ENCODE data around the gene NTN5.
A peak's percentile ranks its signal among the peaks of the same experiment; 100 is the strongest.

The NTN5 gene

DNA sequence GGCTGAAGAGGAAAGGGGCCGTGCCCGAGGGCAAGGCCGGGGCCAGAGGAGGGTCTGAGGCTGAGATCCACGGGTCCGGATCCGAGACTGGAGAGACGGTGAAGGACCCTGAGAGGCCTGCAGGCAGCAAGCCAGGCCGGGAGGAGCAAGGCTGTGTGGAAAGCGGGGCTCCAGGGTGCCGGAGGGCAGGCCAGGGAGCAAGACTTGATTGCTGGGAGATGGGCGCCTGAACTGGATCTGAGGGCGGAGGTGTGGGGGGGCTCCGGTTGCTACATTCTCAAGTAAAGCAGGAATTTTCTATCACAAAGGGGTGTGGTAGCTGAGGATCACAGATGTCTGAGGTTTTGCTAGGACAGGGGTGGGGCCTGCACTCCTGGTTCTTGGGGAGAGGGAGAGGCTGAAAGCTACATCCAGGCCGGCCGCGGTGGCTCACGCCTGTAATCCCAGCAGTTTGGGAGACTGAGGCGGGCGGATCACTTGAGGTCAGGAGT, 42.9 kb upstream of the NTN5 start:
- peaks cover 16% of the 10 kb centered on the region for H3K4me1 ChIP-seq (ENCODE audit: control insufficient read depth, insufficient read depth, low read length, poor library complexity, severe bottlenecking)
- no peaks in the 10 kb centered on the region for H3K36me3 ChIP-seq (ENCODE audit: control insufficient read depth, insufficient read depth, low read length)
- no peak overlapping the region for H3K4me3 ChIP-seq (ENCODE audit: insufficient read depth, low read depth, low read length, poor library complexity, severe bottlenecking)
- no peak for DNase-seq
- no peak overlapping the region for H3K27ac ChIP-seq (ENCODE audit: insufficient read depth, low read length, poor library complexity, severe bottlenecking)
- no peaks in the 10 kb centered on the region for H3K27me3 ChIP-seq (replicated peaks; ENCODE audit: control insufficient read depth, insufficient read depth, low read length, poor library complexity, severe bottlenecking)
- no peaks in the 10 kb centered on the region for H3K9me3 ChIP-seq (ENCODE audit: control insufficient read depth, low read length)

GRCh38 chr19:48714759-48715675, 42.2 kb upstream of the NTN5 start:
- Histone ChIP-seq H3K27me3 (replicated peaks; ENCODE audit: control insufficient read depth, insufficient read depth, low read length, poor library complexity, severe bottlenecking) (no peaks in the 10 kb centered on the region), H3K4me3 (ENCODE audit: insufficient read depth, low read depth, low read length, poor library complexity, severe bottlenecking) (peak overlapping the region; percentile 89), H3K36me3 (ENCODE audit: control insufficient read depth, insufficient read depth, low read length) (no peaks in the 10 kb centered on the region), H3K4me1 (ENCODE audit: control insufficient read depth, insufficient read depth, low read length, poor library complexity, severe bottlenecking) (peaks cover 16% of the 10 kb centered on the region), H3K27ac (ENCODE audit: insufficient read depth, low read length, poor library complexity, severe bottlenecking) (peak overlapping the region; percentile 69), H3K9me3 (ENCODE audit: control insufficient read depth, low read length) (no peaks in the 10 kb centered on the region)
- no peak for DNase-seq

DNA sequence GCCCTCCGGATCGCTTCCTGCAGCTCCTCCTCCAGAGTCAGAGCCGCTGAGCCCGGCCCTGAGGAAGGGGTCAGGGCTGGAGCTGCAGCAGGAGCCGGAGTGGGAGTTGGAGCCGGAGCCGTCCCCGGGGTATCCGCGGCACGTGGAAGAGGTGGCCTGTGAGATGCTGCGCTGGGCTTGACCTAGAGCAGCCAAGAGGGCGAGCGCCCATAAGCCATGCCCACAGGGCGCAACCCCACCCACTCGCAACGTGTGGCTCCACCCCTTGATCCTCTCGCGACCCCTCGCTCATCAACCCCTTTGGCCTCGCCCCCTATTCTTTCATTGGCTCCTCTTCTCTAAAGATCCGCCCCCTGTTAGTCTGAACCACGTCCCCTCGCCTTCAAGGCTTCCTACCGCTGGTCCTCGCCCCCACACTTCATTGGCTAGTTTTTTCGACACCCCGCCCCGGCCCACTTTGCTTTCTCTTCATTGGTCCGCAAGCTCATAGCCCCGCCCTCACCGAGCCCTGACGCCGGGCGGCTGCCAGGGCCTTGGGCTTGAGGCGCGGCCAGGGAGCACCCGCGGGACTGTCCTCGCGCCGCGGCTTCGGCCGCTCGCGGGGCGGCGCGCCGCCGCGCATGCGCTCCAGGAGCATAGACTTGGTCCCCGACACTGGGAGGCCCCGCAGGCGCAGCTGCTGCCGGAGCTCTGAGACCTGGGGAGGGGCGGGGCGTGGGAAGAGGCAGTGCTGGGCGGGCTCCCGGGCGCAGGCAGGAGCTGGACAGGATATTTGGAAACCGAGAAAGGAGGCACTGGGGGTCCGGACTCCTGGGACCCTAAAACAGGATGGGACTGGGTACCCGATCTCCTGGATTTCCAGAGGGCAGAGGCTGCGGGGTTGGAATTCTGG, 41.3 kb upstream of the NTN5 start:
- H3K4me3 ChIP-seq (ENCODE audit: insufficient read depth, low read depth, low read length, poor library complexity, severe bottlenecking), result peak overlapping the region; percentile 89
- no peaks in the 10 kb centered on the region for H3K36me3 ChIP-seq (ENCODE audit: control insufficient read depth, insufficient read depth, low read length)
- H3K27ac ChIP-seq (ENCODE audit: insufficient read depth, low read length, poor library complexity, severe bottlenecking), result peak overlapping the region; percentile 69
- no peaks in the 10 kb centered on the region for H3K9me3 ChIP-seq (ENCODE audit: control insufficient read depth, low read length)
- DNase-seq, result peak; percentile 94 to 96 (median 96)
- peaks cover 16% of the 10 kb centered on the region for H3K4me1 ChIP-seq (ENCODE audit: control insufficient read depth, insufficient read depth, low read length, poor library complexity, severe bottlenecking)
- H3K27me3 ChIP-seq (replicated peaks; ENCODE audit: control insufficient read depth, insufficient read depth, low read length, poor library complexity, severe bottlenecking), result no peaks in the 10 kb centered on the region

GRCh38 chr19:48713041-48713863, 40.4 kb upstream of the NTN5 start:
- H3K27me3 ChIP-seq (replicated peaks; ENCODE audit: control insufficient read depth, insufficient read depth, low read length, poor library complexity, severe bottlenecking), result no peaks in the 10 kb centered on the region
- no peak for DNase-seq
- H3K36me3 ChIP-seq (ENCODE audit: control insufficient read depth, insufficient read depth, low read length), result no peaks in the 10 kb centered on the region
- no peaks in the 10 kb centered on the region for H3K9me3 ChIP-seq (ENCODE audit: control insufficient read depth, low read length)
- H3K27ac ChIP-seq (ENCODE audit: insufficient read depth, low read length, poor library complexity, severe bottlenecking), result peak overlapping the region; percentile 56
- H3K4me1 ChIP-seq (ENCODE audit: control insufficient read depth, insufficient read depth, low read length, poor library complexity, severe bottlenecking), result peaks cover 16% of the 10 kb centered on the region
- peak overlapping the region; percentile 89 for H3K4me3 ChIP-seq (ENCODE audit: insufficient read depth, low read depth, low read length, poor library complexity, severe bottlenecking)

DNA sequence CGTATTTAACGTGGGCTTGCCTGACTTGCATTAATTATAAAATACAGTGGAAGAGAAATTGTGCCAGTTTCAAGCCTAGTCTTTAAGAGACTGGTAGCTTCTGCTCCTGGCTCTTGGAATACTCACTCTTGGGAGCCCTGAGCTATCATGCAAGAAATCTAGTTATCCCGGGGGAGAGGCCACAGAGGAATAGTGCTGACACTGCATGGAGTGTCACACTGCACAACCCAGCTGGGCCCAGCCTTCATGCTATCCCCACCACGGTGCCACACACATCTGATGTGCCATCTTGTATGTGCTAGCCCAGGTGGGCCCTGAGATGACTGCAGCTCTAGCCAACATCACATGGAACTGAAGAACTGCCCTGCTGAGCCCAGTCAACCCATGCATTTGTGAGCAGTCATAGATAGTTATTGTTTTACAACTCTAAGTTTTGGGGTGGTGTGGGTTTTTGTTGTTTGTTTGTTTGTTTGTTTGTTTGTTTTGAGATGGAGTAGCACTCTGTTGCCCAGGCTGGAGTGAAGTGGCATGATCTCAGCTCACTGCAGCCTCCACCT, 38.4 kb upstream of the NTN5 start:
- Histone ChIP-seq H3K4me1 (ENCODE audit: control insufficient read depth, insufficient read depth, low read length, poor library complexity, severe bottlenecking) (peaks cover 16% of the 10 kb centered on the region), H3K27me3 (replicated peaks; ENCODE audit: control insufficient read depth, insufficient read depth, low read length, poor library complexity, severe bottlenecking) (no peaks in the 10 kb centered on the region), H3K9me3 (ENCODE audit: control insufficient read depth, low read length) (no peaks in the 10 kb centered on the region), H3K27ac (ENCODE audit: insufficient read depth, low read length, poor library complexity, severe bottlenecking) (no peak overlapping the region), H3K4me3 (ENCODE audit: insufficient read depth, low read depth, low read length, poor library complexity, severe bottlenecking) (no peak overlapping the region), H3K36me3 (ENCODE audit: control insufficient read depth, insufficient read depth, low read length) (no peaks in the 10 kb centered on the region)
- DNase-seq, result no peak

- no peak for DNase-seq
- Histone ChIP-seq H3K9me3 (ENCODE audit: control insufficient read depth, low read length) (no peaks in the 10 kb centered on the region), H3K27ac (ENCODE audit: insufficient read depth, low read length, poor library complexity, severe bottlenecking) (no peak overlapping the region), H3K27me3 (replicated peaks; ENCODE audit: control insufficient read depth, insufficient read depth, low read length, poor library complexity, severe bottlenecking) (no peaks in the 10 kb centered on the region), H3K4me1 (ENCODE audit: control insufficient read depth, insufficient read depth, low read length, poor library complexity, severe bottlenecking) (peaks cover 6% of the 10 kb centered on the region), H3K4me3 (ENCODE audit: insufficient read depth, low read depth, low read length, poor library complexity, severe bottlenecking) (no peak overlapping the region), H3K36me3 (ENCODE audit: control insufficient read depth, insufficient read depth, low read length) (no peaks in the 10 kb centered on the region)
Observed at GRCh38 chr19:48708471-48708870, 35.7 kb upstream of the NTN5 start.

DNA sequence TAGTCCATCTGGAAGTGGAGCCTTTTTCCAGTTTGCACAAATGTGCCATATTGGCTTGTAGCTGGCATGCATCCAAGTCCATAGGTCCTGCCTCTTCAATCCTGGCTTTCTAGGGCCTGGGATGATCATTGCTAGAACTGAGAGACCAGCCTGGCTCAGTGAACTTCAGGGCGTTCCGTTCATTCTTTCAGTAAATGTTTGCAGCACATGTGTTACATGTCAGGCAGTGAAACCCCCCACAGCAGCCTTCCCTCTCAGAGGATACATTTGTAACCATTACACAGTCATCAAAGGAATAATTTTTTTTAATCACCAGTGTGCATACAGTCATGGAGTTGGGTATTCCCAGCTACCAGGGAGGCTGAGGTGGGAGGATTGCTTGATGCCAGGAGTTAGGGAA, 32.6 kb upstream of the NTN5 start:
- Histone ChIP-seq H3K27ac (ENCODE audit: insufficient read depth, low read length, poor library complexity, severe bottlenecking) (no peak overlapping the region), H3K27me3 (replicated peaks; ENCODE audit: control insufficient read depth, insufficient read depth, low read length, poor library complexity, severe bottlenecking) (no peaks in the 10 kb centered on the region), H3K4me1 (ENCODE audit: control insufficient read depth, insufficient read depth, low read length, poor library complexity, severe bottlenecking) (no peaks in the 10 kb centered on the region), H3K4me3 (ENCODE audit: insufficient read depth, low read depth, low read length, poor library complexity, severe bottlenecking) (no peak overlapping the region), H3K9me3 (ENCODE audit: control insufficient read depth, low read length) (no peaks in the 10 kb centered on the region), H3K36me3 (ENCODE audit: control insufficient read depth, insufficient read depth, low read length) (no peaks in the 10 kb centered on the region)
- DNase-seq, result no peak

DNA sequence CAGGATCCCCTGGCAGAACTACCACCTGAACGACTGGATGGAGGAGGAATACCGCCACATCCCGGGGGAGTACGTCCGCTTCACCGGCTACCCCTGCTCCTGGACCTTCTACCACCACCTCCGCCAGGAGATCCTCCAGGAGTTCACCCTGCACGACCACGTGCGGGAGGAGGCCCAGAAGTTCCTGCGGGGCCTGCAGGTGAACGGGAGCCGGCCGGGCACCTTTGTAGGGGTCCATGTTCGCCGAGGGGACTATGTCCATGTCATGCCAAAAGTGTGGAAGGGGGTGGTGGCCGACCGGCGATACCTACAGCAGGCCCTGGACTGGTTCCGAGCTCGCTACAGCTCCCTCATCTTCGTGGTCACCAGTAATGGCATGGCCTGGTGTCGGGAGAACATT, 30.5 kb upstream of the NTN5 start:
- H3K9me3 ChIP-seq (ENCODE audit: control insufficient read depth, low read length), result no peaks in the 10 kb centered on the region
- H3K4me3 ChIP-seq (ENCODE audit: insufficient read depth, low read depth, low read length, poor library complexity, severe bottlenecking), result no peak overlapping the region
- no peaks in the 10 kb centered on the region for H3K36me3 ChIP-seq (ENCODE audit: control insufficient read depth, insufficient read depth, low read length)
- no peaks in the 10 kb centered on the region for H3K4me1 ChIP-seq (ENCODE audit: control insufficient read depth, insufficient read depth, low read length, poor library complexity, severe bottlenecking)
- H3K27ac ChIP-seq (ENCODE audit: insufficient read depth, low read length, poor library complexity, severe bottlenecking), result no peak overlapping the region
- DNase-seq, result no peak
- H3K27me3 ChIP-seq (replicated peaks; ENCODE audit: control insufficient read depth, insufficient read depth, low read length, poor library complexity, severe bottlenecking), result no peaks in the 10 kb centered on the region

DNA sequence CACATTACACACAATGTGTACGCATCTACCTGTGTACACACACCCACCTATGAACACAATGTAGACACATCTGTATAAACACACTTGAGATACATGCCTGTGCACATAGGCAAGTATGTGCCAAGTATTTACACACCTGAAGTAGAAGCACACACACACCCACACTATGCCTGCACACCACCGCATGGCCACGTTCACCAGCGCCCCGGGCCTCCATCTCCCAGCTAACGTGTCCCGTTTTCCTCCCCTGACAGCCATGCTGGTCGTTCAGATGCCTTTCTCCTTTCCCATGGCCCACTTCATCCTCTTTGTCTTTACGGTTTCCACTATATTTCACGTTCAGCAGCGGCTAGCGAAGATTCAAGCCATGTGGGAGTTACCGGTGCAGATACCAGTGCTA, 29.9 kb upstream of the NTN5 start:
- H3K9me3 ChIP-seq (ENCODE audit: control insufficient read depth, low read length), result no peaks in the 10 kb centered on the region
- H3K4me1 ChIP-seq (ENCODE audit: control insufficient read depth, insufficient read depth, low read length, poor library complexity, severe bottlenecking), result no peaks in the 10 kb centered on the region
- no peaks in the 10 kb centered on the region for H3K27me3 ChIP-seq (replicated peaks; ENCODE audit: control insufficient read depth, insufficient read depth, low read length, poor library complexity, severe bottlenecking)
- no peaks in the 10 kb centered on the region for H3K36me3 ChIP-seq (ENCODE audit: control insufficient read depth, insufficient read depth, low read length)
- DNase-seq, result no peak
- no peak overlapping the region for H3K27ac ChIP-seq (ENCODE audit: insufficient read depth, low read length, poor library complexity, severe bottlenecking)
- no peak overlapping the region for H3K4me3 ChIP-seq (ENCODE audit: insufficient read depth, low read depth, low read length, poor library complexity, severe bottlenecking)

Measured in effector memory CD4-positive, alpha-beta T cell (primary cell).